LNCaP clone FGC (cell line): ENCODE measurements around the gene OR10A4.
"Not testable (repeated sequence)": the region's sequence is repeated elsewhere in the genome, so short reads cannot be mapped to it uniquely, and the experiment has no call there.

Experiments
- DNase-seq: peaks from one replicate; pipeline ENCODE4 v3.0.0-alpha.2; 2011; ENCODE audit warnings: low read depth
- H3K4me3 ChIP-seq: 2 replicates; pipeline ENCODE4 v1.5.1; 2011; ENCODE audit warnings: mild to moderate bottlenecking, low read depth, low read length, control low read depth
- CTCF ChIP-seq: IDR thresholded peaks from 2 replicates; pipeline ENCODE4 v1.5.1; 2012; ENCODE audit warnings: mild to moderate bottlenecking; ENCODE audit not compliant: control insufficient read depth, insufficient read depth; ENCODE audit errors: extremely low read depth

The OR10A4 gene

GRCh38 chr11:6845383-6845782 is 31.0 kb upstream of the OR10A4 start, which contains the start of gene OR10A5:
TSS of gene OR10A5 (plus strand) at chr11:6845683. CDS start at chr11:6845683, 0 bp downstream.
- TF ChIP-seq CTCF, result no peak
- no peak within 1 kb of the TSS for H3K4me3 ChIP-seq
- DNase-seq, result no peak

- no peak for TF ChIP-seq CTCF
- H3K4me3 ChIP-seq, result no peak overlapping the region
- no peak for DNase-seq
These were observed 25.9 kb upstream of the OR10A4 start for GRCh38 chr11:6850526-6850925.

- not testable (repeated sequence) for DNase-seq
These were observed 21.6 kb upstream of the OR10A4 start for GRCh38 chr11:6854801-6855200.

GRCh38 chr11:6855971-6856541 is 20.4 kb upstream of the OR10A4 start:
- DNase-seq, result no peak
- no peak for TF ChIP-seq CTCF
- H3K4me3 ChIP-seq, result no peak overlapping the region

More at GRCh38 chr11:6854801-6855200, 21.6 kb upstream of the OR10A4 start:
- not testable (repeated sequence) for H3K4me3 ChIP-seq

- no peak for TF ChIP-seq CTCF
- no peak for DNase-seq
- no peak overlapping the region for H3K4me3 ChIP-seq
These were observed 19.6 kb upstream of the OR10A4 start for GRCh38 chr11:6856871-6857270.

- TF ChIP-seq CTCF, result no peak
These were observed 13.5 kb upstream of the OR10A4 start, which contains the start of gene OR10A2 for GRCh38 chr11:6862961-6863360. TSS of gene OR10A2 (plus strand) at chr11:6863057. CDS start at chr11:6869755, 6,698 bp downstream.

GRCh38 chr11:6864438-6864837 is 12.0 kb upstream of the OR10A4 start:
- no peak for DNase-seq
- no peak for TF ChIP-seq CTCF
- no peak overlapping the region for H3K4me3 ChIP-seq

More at GRCh38 chr11:6862961-6863360, 13.5 kb upstream of the OR10A4 start, which contains the start of gene OR10A2:
- DNase-seq, result no peak
- H3K4me3 ChIP-seq, result no peak within 1 kb of the TSS
